K562 (cell line): ENCODE results near the gene GRIP1. TPM values are rescaled to one million over a fixed set of nuclear protein-coding genes. Genes with fewer than 3 reads are reported as not detected.

Experiments used
- ATAC-seq: fragments of 200-7000 bp; cut with Tn5 transposase; 3 replicates; pipeline ENCODE4 v1.9.1; 2020; ENCODE audit warnings: moderate library complexity
- BruUV-seq: library from RNA; stranded (reverse); fragments of 400-500 nt; replicated peaks from 2 replicates; lab custom pipeline; 2021; lab: Mats Ljungman, UMichigan
- CTCF ChIA-PET: fragments of 300-600 bp; formaldehyde crosslinking; extraction: SDS; loops from one replicate; lab custom pipeline; 2021; ENCODE audit warnings: low intra/inter-chr PET ratio; lab: Yijun Ruan, JAX
- POLR2A ChIA-PET: fragments of 300-600, 350-650 bp; sonication (Branson Sonifier 250); formaldehyde crosslinking; extraction: SDS; loops from one replicate; lab custom pipeline; 2021; ENCODE audit warnings: antibody characterized with exemption, inconsistent platforms; lab: Yijun Ruan, JAX
- DNase-seq, 4 experiments: peaks; one replicate each; pipeline versions ENCODE4 v3.0.0 to v3.0.0-alpha.2; 2011 to 2018; ENCODE audit warnings: low spot score in 3 of 4, mixed read lengths in 3 of 4; ENCODE audit errors: extremely low read depth in 1 of 4
- FAIRE-seq: peaks from 2 replicates; lab custom pipeline; 2011; peaks lifted over from hg19 to GRCh38; lab: Jason Lieb, UNC
- H2AFZ ChIP-seq: 2 replicates; pipeline ENCODE4 v1.6.0; 2011; ENCODE audit warnings: low read depth, low read length, control low read depth, inconsistent platforms
- H3K27ac ChIP-seq: fragments of 200-600 bp; 3 replicates; pipeline ENCODE4 v1.8.0; 2011; ENCODE audit warnings: low read depth, mild to moderate bottlenecking, control low read depth, inconsistent platforms, low read length, moderate library complexity, mixed read lengths; ENCODE audit errors: extremely low read depth
- H3K27me3 ChIP-seq, 2 experiments: fragments of 300-600 bp in 1 of 2; 2 replicates in 1 of 2; 3 replicates in 1 of 2; pipeline versions ENCODE4 v1.6.0 to v1.8.0; 2011; ENCODE audit warnings: inconsistent platforms in 2 of 2, low read length in 2 of 2, mild to moderate bottlenecking in 1 of 2, mixed read lengths in 1 of 2, moderate library complexity in 1 of 2; ENCODE audit not compliant: control insufficient read depth in 2 of 2, insufficient read depth in 2 of 2
- H3K36me3 ChIP-seq: fragments of 300-600 bp; 3 replicates; pipeline ENCODE4 v1.8.0; 2011; ENCODE audit warnings: mild to moderate bottlenecking, low read length, inconsistent platforms; ENCODE audit not compliant: control insufficient read depth, insufficient read depth
- H3K4me1 ChIP-seq, 2 experiments: fragments of 200-600 bp in 1 of 2; replicated peaks in 1 of 2; 2 replicates in 1 of 2; 3 replicates in 1 of 2; pipeline versions ENCODE4 v1.5.1 to v1.8.0; 2011; ENCODE audit warnings: inconsistent platforms in 2 of 2, low read length in 2 of 2, mild to moderate bottlenecking in 1 of 2, mixed read lengths in 1 of 2, moderate library complexity in 1 of 2; ENCODE audit not compliant: control insufficient read depth in 2 of 2, insufficient read depth in 2 of 2
- H3K4me2 ChIP-seq: 2 replicates; pipeline ENCODE4 v1.6.1; 2011; ENCODE audit warnings: low read length, control low read depth, inconsistent platforms, mixed read lengths; ENCODE audit not compliant: insufficient read depth
- H3K4me3 ChIP-seq: fragments of 200-600 bp; sonication (generic), shearing (Covaris generic); 2 replicates; pipeline ENCODE4 v1.5.1; 2016; ENCODE audit warnings: control low read depth, inconsistent platforms
- H3K79me2 ChIP-seq: fragments of 200-600 bp; 3 replicates; pipeline ENCODE4 v1.8.0; 2011; ENCODE audit warnings: low read length, inconsistent platforms; ENCODE audit not compliant: control insufficient read depth, insufficient read depth
- H3K9ac ChIP-seq, 2 experiments: 2 replicates each; pipeline versions ENCODE4 v1.6.0 to v1.6.1; 2011; ENCODE audit warnings: low read depth in 2 of 2, low read length in 2 of 2, control low read depth in 1 of 2, inconsistent platforms in 1 of 2, mild to moderate bottlenecking in 1 of 2, mixed read lengths in 1 of 2; ENCODE audit not compliant: insufficient read depth in 1 of 2
- H3K9me1 ChIP-seq: one replicate; pipeline ENCODE4 v1.6.0; 2011; ENCODE audit warnings: inconsistent platforms, mild to moderate bottlenecking, low read length, moderate library complexity; ENCODE audit not compliant: control insufficient read depth, insufficient read depth
- H3K9me3 ChIP-seq: replicated peaks from 2 replicates; pipeline ENCODE4 v1.5.1; 2011; ENCODE audit warnings: low read depth, low read length, inconsistent platforms; ENCODE audit not compliant: control insufficient read depth, insufficient read depth
- H4K20me1 ChIP-seq: replicated peaks from 2 replicates; pipeline ENCODE4 v1.6.1; 2011; ENCODE audit warnings: low read length, inconsistent platforms, mixed read lengths; ENCODE audit not compliant: control insufficient read depth, insufficient read depth
- ATF6 ChIP-seq: sonication (generic); formaldehyde crosslinking; IDR thresholded peaks from 2 replicates; pipeline ENCODE4 v1.4.0; 2020; ENCODE audit warnings: mild to moderate bottlenecking, missing genetic modification reagents
- BRD9 ChIP-seq: fragments of 450-650 bp; IDR thresholded peaks from 2 replicates; pipeline ENCODE4 v1.6.1; 2018; ENCODE audit warnings: low read depth; ENCODE audit not compliant: partially characterized antibody
- CCNT2 ChIP-seq: IDR thresholded peaks from 2 replicates; pipeline ENCODE4 v1.6.1; 2011; ENCODE audit warnings: borderline replicate concordance, low read depth, mild to moderate bottlenecking, moderate library complexity, mixed read lengths, low read length; ENCODE audit not compliant: insufficient read length; ENCODE audit errors: extremely low read depth
- MAZ ChIP-seq, 2 experiments: fragments of 450-650 bp in 1 of 2; sonication (generic) in 1 of 2; formaldehyde crosslinking; IDR thresholded peaks in 1 of 2; conservative IDR thresholded peaks in 1 of 2; 2 replicates each; pipeline versions ENCODE4 v1.4.0 to v1.5.0; 2020; ENCODE audit warnings: mild to moderate bottlenecking in 1 of 2, missing genetic modification reagents in 1 of 2
- MITF ChIP-seq: IDR thresholded peaks from 2 replicates; pipeline ENCODE4 v1.6.1; 2014; ENCODE audit warnings: antibody characterized with exemption
- NCOA4 ChIP-seq: fragments of 450-650 bp; IDR thresholded peaks from 2 replicates; pipeline ENCODE4 v1.6.1; 2018; ENCODE audit warnings: mild to moderate bottlenecking; ENCODE audit not compliant: partially characterized antibody
- PHTF2 ChIP-seq: fragments of 250-450 bp; sonication (Bioruptor Pico); IDR thresholded peaks from 2 replicates; pipeline ENCODE4 v1.5.0; 2021; ENCODE audit warnings: mild to moderate bottlenecking
- SIN3A ChIP-seq, 2 experiments: fragments of 150-350 bp in 1 of 2; IDR thresholded peaks; 2 replicates each; pipeline ENCODE4 v1.6.1; 2011 to 2016; ENCODE audit warnings: borderline replicate concordance in 2 of 2, low read depth in 2 of 2, low read length in 2 of 2, mild to moderate bottlenecking in 2 of 2, moderate library complexity in 2 of 2; ENCODE audit not compliant: control insufficient read depth in 1 of 2
- TAF15 ChIP-seq: fragments of 200-400 bp; formaldehyde crosslinking; IDR thresholded peaks from 2 replicates; pipeline ENCODE4 v1.6.1; 2017; ENCODE audit warnings: mild to moderate bottlenecking, low read depth, low read length, moderate library complexity
- WHSC1 ChIP-seq: IDR thresholded peaks from one replicate; pipeline ENCODE4 v1.6.1; 2012; ENCODE audit warnings: low read length, control low read depth, inconsistent platforms
- ZBTB26 ChIP-seq: fragments of 450-650 bp; formaldehyde crosslinking; IDR thresholded peaks from 2 replicates; pipeline ENCODE4 v1.4.0; 2022; ENCODE audit warnings: missing genetic modification characterization
- ZNF445 ChIP-seq: fragments of 250-450 bp; sonication (Bioruptor Pico); IDR thresholded peaks from 2 replicates; pipeline ENCODE4 v1.4.0; 2020; ENCODE audit warnings: low read depth, mild to moderate bottlenecking, moderate library complexity
- ZNF551 ChIP-seq: fragments of 250-450 bp; sonication (Bioruptor Pico); IDR thresholded peaks from 2 replicates; pipeline ENCODE4 v1.5.0; 2021; ENCODE audit warnings: mild to moderate bottlenecking, moderate library complexity
- ZNF639 ChIP-seq, 2 experiments: fragments of 200-800 bp in 1 of 2; sonication (Bioruptor generic) in 1 of 2; sonication (generic) in 1 of 2; formaldehyde crosslinking in 1 of 2; IDR thresholded peaks in 1 of 2; conservative IDR thresholded peaks in 1 of 2; 2 replicates each; pipeline versions ENCODE4 v1.5.0 to v1.6.1; 2016 to 2020; ENCODE audit warnings: missing compliant biosample characterization in 1 of 2, missing genetic modification characterization in 1 of 2, missing genetic modification reagents in 1 of 2
- in situ Hi-C: fragments of 300-500 bp; cut with MboI; formaldehyde crosslinking; loops from 4 replicates; pipeline ENCODE4 v1.15.0; 2018; ENCODE audit warnings: inconsistent platforms, mixed read lengths
- intact Hi-C: fragments of 100-400 bp; cut with micrococcal nuclease; formaldehyde crosslinking; loops from 2 replicates; pipeline ENCODE4 v1.14.2; 2022
- polyA plus RNA-seq, 8 experiments: library from polyadenylated mRNA; depleted of rRNA in 4 of 8; stranded (reverse) in 5 of 8; unstranded in 3 of 8; fragments of >200 nt; fragmentation: Nextera tagmentation in 2 of 8; fragmentation: Illumina TruSeq in 1 of 8; extraction: Ambion mirVana in 2 of 8; extraction: Trizol in 1 of 8; gene quantifications; 2 replicates each; pipeline versions ENCODE4 v1.2.1 to v1.2.3, GENCODE V29; 2011 to 2014; ENCODE audit warnings: inconsistent platforms in 1 of 8, missing spikeins in 1 of 8
- total RNA-seq, 7 experiments: library from RNA; depleted of rRNA in 6 of 7; stranded (reverse); fragments of >200 nt in 6 of 7; fragmentation: Illumina TruSeq in 2 of 7; extraction: Trizol in 2 of 7; gene quantifications; 2 replicates each; pipeline versions ENCODE4 v1.2.1 to v1.2.3, GENCODE V29; 2011 to 2021; ENCODE audit warnings: low replicate concordance in 1 of 7

GRIP1 gene
- total and polyA plus RNA-seq, 9 of the 15 experiments (the other 6 are each of a cell fraction or from before 2014, with no cell fraction given), result 0.28 to 1.2 (median 0.45) TPM

GRCh38 chr12:66323017-66323416, 355.9 kb downstream of the GRIP1 start (continued):
- TF ChIP-seq SIN3A (IDR thresholded peaks at IDR 0.05; ENCODE audit: borderline replicate concordance in 2 of 2, control insufficient read depth in 1 of 2, low read depth in 2 of 2, low read length in 2 of 2) (no peak), BRD9 (no peak), ATF6 (CRISPR knock-in tag) (no peak), NCOA4 (no peak), ZNF551 (CRISPR knock-in tag) (no peak), MAZ (CRISPR knock-in tag; conservative IDR thresholded peaks at IDR 0.05 in 1 of 2, IDR thresholded peaks at IDR 0.05 in 1 of 2) (no peak), WHSC1 (no peak), ZBTB26 (CRISPR knock-in tag) (no peak)

GRCh38 chr12:66321435-66321834, 357.4 kb downstream of the GRIP1 start:
- Histone ChIP-seq H4K20me1 (no peaks in the 10 kb centered on the region), H3K4me3 (no peak overlapping the region), H2AFZ (no peak overlapping the region), H3K79me2 (no peaks in the 10 kb centered on the region), H3K27ac (no peak overlapping the region), H3K27me3 (no peaks in the 10 kb centered on the region), H3K36me3 (peaks cover 7% of the 10 kb centered on the region; the same call in 1 of the 3 replicates), H3K4me1 (no peaks in the 10 kb centered on the region), H3K9me1 (no peaks in the 10 kb centered on the region), H3K9ac (no peak overlapping the region), H3K4me2 (no peak overlapping the region), H3K9me3 (no peaks in the 10 kb centered on the region)
- peak; percentile 26 for FAIRE-seq
- no peak for DNase-seq
- in situ Hi-C loops, result no loop called here
- POLR2A ChIA-PET, result no interaction called here
- BruUV-seq, result no TSS peak
- intact Hi-C loops, result no loop called here
- CTCF ChIA-PET, result no interaction called here
- ATAC-seq, result no peak
- no peak for TF ChIP-seq ZNF639 (CRISPR knock-in tag; conservative IDR thresholded peaks at IDR 0.05 in 1 of 2, IDR thresholded peaks at IDR 0.05 in 1 of 2)
- TF ChIP-seq ZNF445 (CRISPR knock-in tag), result no peak
- TF ChIP-seq CCNT2, result no peak
- TF ChIP-seq PHTF2 (CRISPR knock-in tag), result no peak
- no peak for TF ChIP-seq MITF
- TF ChIP-seq TAF15, result no peak
